Activated CD8-positive, alpha-beta memory T cell treated with anti-CD3 and anti-CD28 coated beads for 24 hours (primary cell): ENCODE data around the gene FAM83B.
"Not testable (repeated sequence)": the region's sequence is repeated elsewhere in the genome, so short reads cannot be mapped to it uniquely, and the experiment has no call there.

Source experiments
- DNase-seq: peaks from one replicate; pipeline ENCODE4 v3.0.0-alpha.2; 2020

FAM83B gene

GRCh38 chr6:54898767-54899166, 52.2 kb downstream of the FAM83B start:
- no peak for DNase-seq

- DNase-seq, result no peak
These were observed 52.9 kb downstream of the FAM83B start for GRCh38 chr6:54899442-54899841.

GRCh38 chr6:54899986-54900385, 53.4 kb downstream of the FAM83B start:
- no peak for DNase-seq

- no peak for DNase-seq
These were observed 54.1 kb downstream of the FAM83B start for GRCh38 chr6:54900666-54901065.

GRCh38 chr6:54903884-54904283, 57.3 kb downstream of the FAM83B start:
- DNase-seq, result no peak

GRCh38 chr6:54907355-54907754, 60.8 kb downstream of the FAM83B start:
- no peak for DNase-seq

GRCh38 chr6:54909184-54909583, 62.6 kb downstream of the FAM83B start:
- DNase-seq, result no peak

- no peak for DNase-seq
These were observed 63.9 kb downstream of the FAM83B start for GRCh38 chr6:54910431-54910884.

- DNase-seq, result no peak
These were observed 64.3 kb downstream of the FAM83B start for GRCh38 chr6:54910921-54911320.

GRCh38 chr6:54913211-54913610, 66.6 kb downstream of the FAM83B start:
- DNase-seq, result no peak

- no peak for DNase-seq
These were observed 70.3 kb downstream of the FAM83B start for GRCh38 chr6:54916858-54917257.

- no peak for DNase-seq
These were observed 74.1 kb downstream of the FAM83B start for GRCh38 chr6:54920628-54921027.

GRCh38 chr6:54921891-54922290, 75.3 kb downstream of the FAM83B start:
- no peak for DNase-seq

GRCh38 chr6:54929245-54929909, 82.8 kb downstream of the FAM83B start:
- no peak for DNase-seq

GRCh38 chr6:54932622-54933021, 86.1 kb downstream of the FAM83B start:
- DNase-seq, result no peak

- no peak for DNase-seq
These were observed 89.2 kb downstream of the FAM83B start for GRCh38 chr6:54935739-54936138.

- no peak for DNase-seq
These were observed 90.8 kb downstream of the FAM83B start for GRCh38 chr6:54937371-54937770.

- no peak for DNase-seq
These were observed 111.1 kb downstream of the FAM83B start for GRCh38 chr6:54957698-54958097.

- no peak for DNase-seq
These were observed 111.9 kb downstream of the FAM83B start for GRCh38 chr6:54958446-54958845.

GRCh38 chr6:54959820-54960219, 113.2 kb downstream of the FAM83B start:
- no peak for DNase-seq

GRCh38 chr6:54961372-54961771, 114.8 kb downstream of the FAM83B start:
- not testable (repeated sequence) for DNase-seq

- no peak for DNase-seq
These were observed 123.8 kb downstream of the FAM83B start for GRCh38 chr6:54970337-54970736.

- DNase-seq, result no peak
These were observed 125.3 kb downstream of the FAM83B start for GRCh38 chr6:54971825-54972224.

- not testable (repeated sequence) for DNase-seq
These were observed 132.6 kb downstream of the FAM83B start for GRCh38 chr6:54979161-54979560.
